HG02981 (cell line): ENCODE data around the gene PLXND1.

ENCODE experiments used
- ATAC-seq: cut with Tn5 transposase; IDR thresholded peaks from one replicate; pipeline ENCODE4 v1.9.1; 2021; ENCODE audit warnings: mild to moderate bottlenecking, moderate library complexity; ENCODE audit not compliant: unreplicated experiment

The PLXND1 gene

DNA sequence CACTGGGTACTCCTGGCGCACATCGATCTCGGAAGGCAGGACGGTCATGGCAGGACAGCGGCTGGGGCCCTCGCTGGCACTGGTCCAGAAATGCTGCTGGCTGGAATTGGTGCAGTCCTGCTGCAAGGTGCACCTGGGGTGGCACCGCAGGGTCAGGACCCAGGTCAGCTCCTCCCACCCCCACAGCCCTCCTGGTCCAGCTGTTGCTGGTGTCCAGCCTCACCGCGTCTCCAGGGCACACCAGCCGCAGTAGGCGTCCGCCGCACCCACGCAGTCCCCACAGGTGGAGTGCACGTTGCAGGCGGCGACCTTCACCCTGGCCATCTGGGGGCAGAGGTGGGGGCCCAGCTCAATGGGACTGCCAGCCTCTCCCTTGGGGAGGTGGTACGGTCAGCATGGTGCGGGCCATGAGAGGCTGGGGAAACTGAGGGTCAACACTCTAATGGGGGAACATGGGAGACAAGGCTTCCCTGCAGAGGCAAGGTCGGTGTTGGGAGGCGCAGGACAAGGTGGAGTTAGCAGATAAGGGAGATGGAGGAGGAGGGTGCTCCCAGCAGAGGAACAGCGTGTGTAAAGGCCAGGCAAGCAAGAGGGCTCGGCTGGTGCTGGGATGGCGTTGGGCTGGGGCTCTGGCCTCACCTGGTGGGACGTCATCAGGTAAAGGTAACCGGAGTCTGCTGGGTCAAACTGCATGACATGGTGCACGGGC, 20.4 kb downstream of the PLXND1 start:
- no peak for ATAC-seq

DNA sequence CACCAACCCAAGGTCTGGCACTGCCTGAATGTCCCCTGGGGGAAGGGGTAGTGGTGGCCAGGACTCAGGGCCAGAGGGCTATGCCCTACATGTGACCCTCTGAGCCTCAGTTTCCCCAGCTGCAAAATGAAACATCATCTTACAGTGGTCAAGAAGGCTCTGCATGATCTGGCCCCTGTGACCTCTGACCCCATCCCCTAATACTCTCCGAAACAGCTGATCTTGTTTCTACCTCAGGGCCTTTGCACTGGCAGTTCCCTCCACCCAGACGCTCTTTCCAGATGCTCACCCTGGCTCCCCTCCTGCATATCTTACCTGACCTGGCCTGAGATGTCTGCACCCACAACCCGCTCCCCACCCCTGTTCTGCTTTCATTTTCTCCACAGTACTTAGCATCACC, 21.8 kb downstream of the PLXND1 start:
- no peak for ATAC-seq

DNA sequence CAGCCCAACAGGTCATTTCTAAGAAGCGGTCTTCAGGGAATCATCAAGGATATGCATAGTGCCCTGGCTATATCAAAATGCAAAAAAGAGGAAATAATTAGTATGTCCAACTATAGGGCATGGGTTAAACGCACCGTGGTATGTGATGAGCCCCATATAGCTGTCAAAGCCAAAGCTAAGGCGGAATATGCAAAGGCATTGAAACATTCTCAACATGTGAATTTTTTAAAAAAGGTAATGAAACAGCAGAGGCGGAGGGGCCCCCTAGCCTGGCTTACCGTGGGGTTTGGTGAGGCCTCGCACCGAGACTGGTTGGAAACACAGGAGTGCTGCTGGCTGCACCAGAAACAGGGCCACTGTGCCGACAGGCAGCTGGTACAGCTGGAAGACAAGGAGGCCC, 23.2 kb downstream of the PLXND1 start:
- no peak for ATAC-seq

DNA sequence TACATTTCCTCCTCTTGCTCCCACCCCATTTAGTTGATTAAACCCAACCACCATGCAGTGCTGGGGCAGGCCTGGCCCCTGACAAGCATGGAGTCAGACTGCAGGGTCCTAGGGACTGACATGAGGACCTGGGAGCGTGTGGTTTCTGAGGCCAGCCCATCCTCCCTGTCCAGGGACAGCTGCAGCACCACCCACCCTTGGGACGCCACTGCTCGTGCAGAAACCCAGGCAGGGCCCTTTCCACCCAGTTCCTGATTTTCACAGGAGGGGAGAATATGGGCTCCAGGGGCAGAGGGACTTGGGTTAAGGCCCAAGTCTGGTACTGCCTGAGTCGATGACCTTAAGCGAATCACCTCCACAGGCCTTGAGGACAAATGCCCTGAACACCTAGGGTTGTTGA, 23.7 kb downstream of the PLXND1 start:
- ATAC-seq, result no peak

- no peak for ATAC-seq
Observed at GRCh38 chr3:129581623-129582022, 24.9 kb downstream of the PLXND1 start.

GRCh38 chr3:129579991-129580390, 26.5 kb downstream of the PLXND1 start:
- no peak for ATAC-seq

- ATAC-seq, result peak; percentile 58
Observed at GRCh38 chr3:129577925-129578786, 28.3 kb downstream of the PLXND1 start.

DNA sequence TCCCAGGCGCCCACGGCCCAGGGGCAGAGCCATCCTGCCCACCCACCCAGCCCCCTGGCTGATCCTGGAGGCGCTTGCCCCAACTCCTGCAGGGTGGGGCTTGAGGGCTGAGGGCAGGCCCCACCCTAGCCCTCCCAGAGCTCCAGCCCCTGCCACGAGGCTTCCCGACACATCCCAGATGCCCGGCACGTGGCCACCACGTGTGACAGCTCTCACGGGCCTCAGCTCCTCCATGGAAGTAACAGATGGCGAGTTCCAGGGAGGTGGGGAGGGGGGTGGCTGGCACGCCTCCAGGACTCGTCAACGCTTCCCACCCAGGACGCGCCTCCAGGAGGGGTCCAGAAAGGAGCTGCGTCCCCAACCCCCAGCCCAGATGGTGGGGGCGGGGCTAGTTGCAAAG, 29.1 kb downstream of the PLXND1 start:
- no peak for ATAC-seq

DNA sequence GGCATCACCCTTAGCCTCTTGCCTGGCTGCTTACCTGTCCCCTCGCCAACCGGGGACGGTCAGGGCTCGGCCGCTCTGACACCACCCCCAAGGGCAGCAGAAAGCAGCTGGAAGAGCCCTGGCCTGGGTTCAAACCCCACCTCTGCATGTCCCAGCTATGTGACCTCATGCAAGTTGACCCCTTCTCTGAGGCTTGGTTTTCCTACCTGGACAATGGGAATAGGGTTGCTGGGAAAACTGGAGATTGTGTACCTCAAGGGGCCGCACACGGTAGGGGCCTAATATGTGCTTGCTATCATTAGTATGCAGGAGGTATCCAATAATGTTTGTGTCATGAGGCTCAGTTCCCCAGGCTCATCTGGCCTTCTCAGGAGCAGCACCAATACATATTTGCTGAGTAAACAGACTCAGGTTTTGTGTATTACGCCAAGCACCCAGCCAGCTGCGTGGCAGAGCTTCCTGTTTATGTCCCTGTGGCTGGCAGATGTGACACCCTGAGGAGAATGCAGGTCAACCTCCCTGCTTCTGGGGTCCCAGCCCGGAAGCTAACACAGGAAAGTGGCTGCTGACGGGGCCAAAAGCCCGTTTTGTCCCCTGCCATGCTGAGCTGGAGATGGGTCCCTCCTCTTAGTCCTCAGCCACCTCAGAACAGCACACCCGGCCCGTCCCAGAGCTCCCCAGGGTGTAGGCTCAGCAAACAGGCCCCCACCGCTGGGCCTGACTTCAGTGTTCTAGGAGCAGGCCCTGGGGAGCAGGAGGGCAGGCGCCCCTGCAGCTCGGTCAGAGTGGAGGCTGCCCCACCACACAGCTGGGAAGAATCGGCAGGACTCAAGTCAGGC, 29.7 kb downstream of the PLXND1 start:
- peak; percentile 48 for ATAC-seq

GRCh38 chr3:129575997-129576384, 30.5 kb downstream of the PLXND1 start:
- no peak for ATAC-seq

- no peak for ATAC-seq
Observed at GRCh38 chr3:129575233-129575996, 31.1 kb downstream of the PLXND1 start.

GRCh38 chr3:129574206-129574605, 32.3 kb downstream of the PLXND1 start:
- no peak for ATAC-seq

DNA sequence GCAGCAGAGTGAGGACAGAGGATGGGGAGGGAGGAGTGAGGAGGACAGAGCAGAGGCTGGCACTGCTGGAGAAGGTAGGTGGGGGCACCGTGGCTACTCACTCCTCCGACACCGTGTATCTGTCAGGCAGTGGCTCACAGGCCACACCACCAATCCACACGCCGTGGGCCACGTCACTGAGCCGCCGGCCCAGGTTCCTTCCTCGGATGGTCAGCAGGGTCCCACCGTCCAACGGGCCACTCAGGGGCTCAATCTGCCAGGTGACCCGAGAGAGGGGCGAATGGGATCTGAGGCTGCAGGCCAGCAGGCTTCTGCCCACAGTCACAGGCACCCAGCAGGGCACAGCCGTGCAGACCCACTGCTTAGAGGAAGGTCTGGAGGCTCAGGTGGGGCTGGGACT, 33.0 kb downstream of the PLXND1 start:
- ATAC-seq, result no peak

- ATAC-seq, result no peak
Observed at GRCh38 chr3:129572603-129573002, 33.9 kb downstream of the PLXND1 start.

GRCh38 chr3:129571605-129572547, 34.6 kb downstream of the PLXND1 start:
- ATAC-seq, result no peak

DNA sequence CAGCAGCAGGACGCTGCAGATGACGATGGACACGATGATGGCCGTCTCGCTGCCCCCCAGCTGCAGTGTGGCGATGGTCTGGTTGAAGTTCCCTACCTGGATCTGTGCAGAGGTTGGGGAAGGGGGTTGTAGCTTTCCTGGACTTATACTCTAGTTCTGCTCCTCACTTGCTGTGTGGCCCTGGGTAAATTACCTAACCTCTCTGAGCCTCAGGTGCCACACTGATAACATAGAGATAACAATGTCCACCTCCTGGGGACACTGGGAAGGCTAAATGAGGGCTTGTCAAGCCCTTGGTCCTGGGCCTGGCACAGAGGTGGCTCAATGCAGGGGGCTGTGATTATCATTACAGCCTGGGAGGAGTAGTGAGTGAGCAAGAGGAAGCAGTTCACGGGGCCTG, 36.6 kb downstream of the PLXND1 start:
- no peak for ATAC-seq

DNA sequence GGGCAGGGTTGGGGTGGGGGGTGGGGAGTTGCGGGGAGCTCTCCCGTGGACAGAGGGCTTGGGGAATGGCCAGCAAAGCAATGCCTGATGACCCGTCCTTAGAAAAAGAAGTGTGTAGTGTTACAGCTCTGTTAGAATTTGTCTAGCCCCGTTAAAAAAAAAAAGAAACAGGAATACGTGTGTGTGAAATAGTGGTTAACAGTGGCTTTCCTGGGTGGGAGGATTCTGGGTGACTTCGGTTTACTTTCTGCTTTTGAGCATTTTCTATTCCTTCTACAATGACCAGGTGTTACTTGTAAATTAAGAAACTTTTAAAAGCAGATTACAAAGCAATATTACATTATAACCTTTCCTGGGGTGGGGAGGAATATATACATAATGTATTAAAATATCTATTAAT, 38.5 kb downstream of the PLXND1 start:
- ATAC-seq, result no peak

GRCh38 chr3:129567176-129567705, 39.2 kb downstream of the PLXND1 start:
- ATAC-seq, result no peak

- no peak for ATAC-seq
Observed at GRCh38 chr3:129565902-129566301, 40.6 kb downstream of the PLXND1 start.
